ENCODE measurements around the gene BCL2L13. TPM values are rescaled to one million over a fixed set of nuclear protein-coding genes. Genes with fewer than 3 reads are reported as not detected.
A peak's percentile ranks its signal among the peaks of the same experiment; 100 is the strongest.

BCL2L13 gene
- total RNA-seq, 2 donors from 2014 or later, result 64.7 to 67.9 TPM

DNA sequence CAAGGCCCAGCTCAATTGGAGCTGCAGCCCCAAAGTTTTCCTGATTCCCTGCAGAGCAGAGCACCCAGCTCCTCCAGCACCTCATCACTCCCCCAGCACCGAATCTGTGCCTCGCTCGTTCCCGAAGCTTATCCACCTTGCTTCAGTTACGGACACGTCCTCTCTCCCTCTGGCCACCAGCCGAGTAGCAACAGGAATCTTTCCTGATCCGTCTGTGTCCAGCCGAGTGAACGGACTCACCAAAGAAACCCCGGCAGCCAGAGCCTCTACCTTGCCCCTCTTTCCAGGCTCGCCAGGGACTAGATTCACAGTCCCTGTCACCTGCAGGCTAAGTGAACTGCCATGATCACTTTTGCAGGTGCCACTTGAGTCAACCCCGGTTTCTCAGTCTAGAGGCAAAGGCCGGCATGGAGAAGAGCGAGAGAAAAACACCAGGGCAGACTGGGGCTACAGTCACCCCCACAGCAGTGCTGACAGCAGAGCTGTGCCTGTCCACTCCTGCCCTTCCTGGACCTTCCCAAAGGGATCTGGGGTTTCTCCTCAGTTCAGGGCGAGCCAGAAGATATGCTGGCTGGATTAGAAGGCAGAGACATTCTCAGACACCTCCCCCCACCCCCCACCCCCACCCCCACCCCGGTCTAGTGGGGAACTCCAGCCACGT, 103.4 kb downstream of the BCL2L13 start:
- TF ChIP-seq POLR2AphosphoS5 (IDR thresholded peaks at IDR 0.05) (no peak), POLR2A (IDR thresholded peaks at IDR 0.05) (no peak)
- H3K27me3 ChIP-seq (replicated peaks; ENCODE audit: insufficient read depth), result no peaks in the 10 kb centered on the region
- intact Hi-C loops (cut with DNase I), result no loop called here
- H3K9me3 ChIP-seq, result no peaks in the 10 kb centered on the region
- no peak for DNase-seq (ENCODE audit: low spot score)
- H3K36me3 ChIP-seq, result no peaks in the 10 kb centered on the region
- H3K4me3 ChIP-seq, result no peak overlapping the region
- no peak overlapping the region for H3K27ac ChIP-seq
- WGBS, result 68% methylated on average over 17 of the region's 18 CpGs
- H3K4me1 ChIP-seq (replicated peaks), result no peaks in the 10 kb centered on the region

DNA sequence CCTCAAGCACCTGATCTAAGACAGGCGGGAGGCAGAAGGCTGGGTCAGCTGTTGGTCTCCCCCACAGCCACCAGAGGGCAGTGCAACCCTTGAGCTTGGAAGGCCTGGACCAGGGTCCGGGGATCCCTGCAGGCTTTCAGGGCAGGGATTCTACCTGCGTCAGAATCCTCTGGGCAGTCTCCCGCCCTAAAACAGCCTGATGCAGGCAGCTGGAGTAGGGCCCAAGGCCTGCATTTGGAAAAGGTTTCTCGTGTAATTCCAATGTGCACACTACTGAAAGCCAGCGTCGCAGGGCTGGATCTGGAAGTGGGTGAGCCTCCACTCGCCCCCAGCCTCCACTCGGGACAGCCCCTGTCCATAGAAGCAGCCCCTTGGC, 104.0 kb downstream of the BCL2L13 start:
- 42% methylated on average over 8 of the region's 9 CpGs for WGBS
- peak; percentile 44 for DNase-seq (ENCODE audit: low spot score)
- Histone ChIP-seq H3K27me3 (replicated peaks; ENCODE audit: insufficient read depth) (no peaks in the 10 kb centered on the region), H3K4me1 (replicated peaks) (no peaks in the 10 kb centered on the region), H3K36me3 (no peaks in the 10 kb centered on the region), H3K4me3 (no peak overlapping the region), H3K9me3 (no peaks in the 10 kb centered on the region), H3K27ac (no peak overlapping the region)
- TF ChIP-seq POLR2AphosphoS5 (IDR thresholded peaks at IDR 0.05) (no peak), POLR2A (IDR thresholded peaks at IDR 0.05) (no peak)
- TF ChIP-seq, protein P1, sequence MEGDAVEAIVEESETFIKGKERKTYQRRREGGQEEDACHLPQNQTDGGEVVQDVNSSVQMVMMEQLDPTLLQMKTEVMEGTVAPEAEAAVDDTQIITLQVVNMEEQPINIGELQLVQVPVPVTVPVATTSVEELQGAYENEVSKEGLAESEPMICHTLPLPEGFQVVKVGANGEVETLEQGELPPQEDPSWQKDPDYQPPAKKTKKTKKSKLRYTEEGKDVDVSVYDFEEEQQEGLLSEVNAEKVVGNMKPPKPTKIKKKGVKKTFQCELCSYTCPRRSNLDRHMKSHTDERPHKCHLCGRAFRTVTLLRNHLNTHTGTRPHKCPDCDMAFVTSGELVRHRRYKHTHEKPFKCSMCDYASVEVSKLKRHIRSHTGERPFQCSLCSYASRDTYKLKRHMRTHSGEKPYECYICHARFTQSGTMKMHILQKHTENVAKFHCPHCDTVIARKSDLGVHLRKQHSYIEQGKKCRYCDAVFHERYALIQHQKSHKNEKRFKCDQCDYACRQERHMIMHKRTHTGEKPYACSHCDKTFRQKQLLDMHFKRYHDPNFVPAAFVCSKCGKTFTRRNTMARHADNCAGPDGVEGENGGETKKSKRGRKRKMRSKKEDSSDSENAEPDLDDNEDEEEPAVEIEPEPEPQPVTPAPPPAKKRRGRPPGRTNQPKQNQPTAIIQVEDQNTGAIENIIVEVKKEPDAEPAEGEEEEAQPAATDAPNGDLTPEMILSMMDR (IDR thresholded peaks at IDR 0.05), result peak; percentile 55 to 60 (median 58)
- intact Hi-C loops (cut with DNase I), result no loop called here

DNA sequence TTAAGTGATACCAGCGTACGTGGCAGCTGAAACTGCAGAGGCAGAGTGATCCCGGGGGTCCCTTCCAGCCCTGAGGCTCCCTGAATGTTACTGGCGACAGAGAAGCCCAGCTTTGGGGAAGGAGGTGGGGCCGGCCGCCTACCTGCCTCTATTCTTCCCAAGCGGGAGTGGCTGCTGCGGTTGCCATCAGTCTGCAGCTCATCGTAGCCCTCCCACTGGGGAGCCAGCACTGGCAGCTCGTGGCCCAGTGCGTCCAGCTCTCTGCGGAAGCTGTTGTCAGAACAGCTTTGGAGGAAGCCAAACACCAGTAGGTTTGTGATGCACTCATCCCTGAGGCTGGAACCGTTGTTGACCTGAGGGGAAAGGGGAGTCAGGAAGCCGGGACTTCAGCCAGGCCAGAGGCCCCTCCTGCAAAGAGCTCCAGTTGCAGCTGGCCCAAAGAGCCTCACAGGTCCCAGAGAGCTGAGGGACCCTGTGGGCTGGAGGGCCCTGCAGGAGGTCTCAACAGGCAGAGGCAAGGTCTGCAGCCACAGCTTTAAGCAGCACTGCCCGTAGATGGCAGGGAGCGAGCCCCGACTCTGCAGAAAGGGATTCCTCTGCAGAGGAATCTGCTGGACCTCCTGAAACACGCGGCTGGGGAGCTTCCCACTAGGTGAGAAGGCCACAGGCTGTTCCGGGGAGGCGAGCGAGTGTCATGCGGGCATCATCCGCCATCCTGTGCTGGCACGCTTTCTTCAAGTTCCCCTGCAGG, 105.3 kb downstream of the BCL2L13 start:
- intact Hi-C loops (cut with DNase I), result no loop called here
- no peaks in the 10 kb centered on the region for H3K4me1 ChIP-seq (replicated peaks)
- DNase-seq (ENCODE audit: low spot score), result no peak
- H3K27ac ChIP-seq, result no peak overlapping the region
- H3K4me3 ChIP-seq, result no peak overlapping the region
- H3K36me3 ChIP-seq, result no peaks in the 10 kb centered on the region
- H3K27me3 ChIP-seq (replicated peaks; ENCODE audit: insufficient read depth), result no peaks in the 10 kb centered on the region
- WGBS, result 53% methylated on average over 25 of the region's 25 CpGs
- H3K9me3 ChIP-seq, result no peaks in the 10 kb centered on the region
- TF ChIP-seq, protein P1 (IDR thresholded peaks at IDR 0.05), result no peak
- TF ChIP-seq POLR2A (IDR thresholded peaks at IDR 0.05) (no peak), POLR2AphosphoS5 (IDR thresholded peaks at IDR 0.05) (no peak)

DNA sequence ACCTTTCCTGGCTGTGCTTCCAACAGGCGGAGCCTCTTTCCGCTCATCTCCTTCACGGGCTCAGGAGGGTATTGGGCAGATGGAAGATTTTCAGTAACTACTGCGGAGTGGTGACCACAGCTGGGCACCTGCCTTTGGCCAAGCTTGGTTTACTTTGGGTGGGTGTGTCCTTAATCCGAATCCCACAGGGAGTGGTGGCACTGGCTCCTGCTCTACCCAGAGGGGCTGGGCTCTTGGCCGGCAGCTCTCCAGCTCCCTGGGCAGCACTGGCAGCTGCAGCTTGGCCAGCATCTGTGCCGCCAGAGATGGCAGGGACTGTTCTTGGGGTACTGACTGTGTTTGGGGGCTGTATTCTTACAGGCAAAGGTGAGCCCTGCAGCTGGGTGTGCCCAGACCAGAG, 105.9 kb downstream of the BCL2L13 start:
- WGBS, result 29% methylated on average over 6 of the region's 7 CpGs
- DNase-seq (ENCODE audit: low spot score), result no peak
- Histone ChIP-seq H3K4me3 (no peak overlapping the region), H3K9me3 (no peaks in the 10 kb centered on the region), H3K36me3 (no peaks in the 10 kb centered on the region), H3K27me3 (replicated peaks; ENCODE audit: insufficient read depth) (no peaks in the 10 kb centered on the region), H3K4me1 (replicated peaks) (no peaks in the 10 kb centered on the region), H3K27ac (no peak overlapping the region)
- TF ChIP-seq, protein P1 (IDR thresholded peaks at IDR 0.05), result no peak
- TF ChIP-seq POLR2AphosphoS5 (IDR thresholded peaks at IDR 0.05) (no peak), POLR2A (IDR thresholded peaks at IDR 0.05) (no peak)
- intact Hi-C loops (cut with DNase I), result no loop called here

DNA sequence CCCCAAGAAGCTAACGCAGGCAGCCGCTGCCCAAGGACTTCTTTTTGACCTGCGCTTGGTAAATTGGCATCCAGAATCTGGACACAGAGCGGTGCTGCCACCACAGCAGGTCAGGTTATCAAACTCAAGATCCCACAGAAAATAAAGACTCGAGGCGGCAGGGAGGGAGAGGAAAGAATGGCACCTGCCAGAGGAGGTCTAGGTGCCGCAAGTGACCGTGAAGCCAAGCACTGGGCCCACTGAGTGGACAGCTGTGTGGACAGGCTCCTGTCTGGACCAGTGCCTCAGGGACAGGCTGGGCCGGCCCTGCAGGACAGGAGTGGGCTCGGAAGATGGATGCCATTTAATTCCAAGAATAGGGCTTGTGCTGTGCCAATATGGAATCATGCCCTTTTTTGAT, 108.4 kb downstream of the BCL2L13 start:
- Histone ChIP-seq H3K4me3 (no peak overlapping the region), H3K4me1 (replicated peaks) (no peaks in the 10 kb centered on the region), H3K27ac (no peak overlapping the region), H3K27me3 (replicated peaks; ENCODE audit: insufficient read depth) (no peaks in the 10 kb centered on the region), H3K36me3 (no peaks in the 10 kb centered on the region), H3K9me3 (no peaks in the 10 kb centered on the region)
- no peak for DNase-seq (ENCODE audit: low spot score)
- intact Hi-C loops (cut with DNase I), result no loop called here
- TF ChIP-seq POLR2A (IDR thresholded peaks at IDR 0.05), result no peak
- TF ChIP-seq, protein P1 (IDR thresholded peaks at IDR 0.05), result no peak
- TF ChIP-seq POLR2AphosphoS5 (IDR thresholded peaks at IDR 0.05), result no peak
- 94% methylated on average over 10 of the region's 10 CpGs for WGBS
